Loucy (cell line): Measurements from ENCODE around the gene MYEOV.

Source experiments
- H2AFZ ChIP-seq: fragments of 200-600 bp; sonication (generic); 2 replicates; pipeline ENCODE4 v1.6.0; 2016; ENCODE audit warnings: antibody characterized with exemption, mild to moderate bottlenecking, low read length, moderate library complexity
- H3F3A ChIP-seq: fragments of 200-600 bp; 2 replicates; pipeline ENCODE4 v1.6.0; 2016; ENCODE audit warnings: antibody characterized with exemption, low read depth, mild to moderate bottlenecking
- H3K27me3 ChIP-seq: fragments of 200-600 bp; sonication (generic); 2 replicates; pipeline ENCODE4 v1.6.1; 2014; ENCODE audit warnings: low read length, mild to moderate bottlenecking; ENCODE audit not compliant: insufficient read depth, poor library complexity, severe bottlenecking
- H3K36me3 ChIP-seq: fragments of 200-600 bp; sonication (generic); 2 replicates; pipeline ENCODE4 v1.6.1; 2016; ENCODE audit warnings: low read length; ENCODE audit not compliant: insufficient read depth
- H3K4me1 ChIP-seq: fragments of 200-600 bp; sonication (generic); 2 replicates; pipeline ENCODE4 v1.5.1; 2014; ENCODE audit warnings: low read length, mild to moderate bottlenecking; ENCODE audit not compliant: insufficient read depth, poor library complexity, severe bottlenecking
- H3K4me2 ChIP-seq: fragments of 200-600 bp; sonication (generic); 2 replicates; pipeline ENCODE4 v1.6.0; 2014; ENCODE audit warnings: antibody characterized with exemption, low read length, low read depth, mild to moderate bottlenecking; ENCODE audit not compliant: poor library complexity, severe bottlenecking
- H3K4me3 ChIP-seq: fragments of 200-600 bp; sonication (generic); 2 replicates; pipeline ENCODE4 v1.5.1; 2014; ENCODE audit warnings: low read length, mild to moderate bottlenecking, mixed read lengths; ENCODE audit not compliant: poor library complexity, severe bottlenecking
- H3K79me2 ChIP-seq: fragments of 200-600 bp; sonication (generic); 2 replicates; pipeline ENCODE4 v1.6.1; 2014; ENCODE audit warnings: low read length; ENCODE audit not compliant: insufficient read depth
- H3K9ac ChIP-seq: fragments of 200-600 bp; sonication (generic); 2 replicates; pipeline ENCODE4 v1.6.0; 2014; ENCODE audit warnings: mild to moderate bottlenecking, low read depth, low read length, moderate library complexity; ENCODE audit not compliant: poor library complexity, severe bottlenecking
- H3K9me2 ChIP-seq: fragments of 200-600 bp; sonication (generic); replicated peaks from 2 replicates; pipeline ENCODE4 v1.6.1; 2016; ENCODE audit warnings: low read depth, low read length, mixed read lengths
- H3K9me3 ChIP-seq: fragments of 200-600 bp; sonication (generic); 2 replicates; pipeline ENCODE4 v1.6.1; 2014; ENCODE audit warnings: mild to moderate bottlenecking, antibody characterized with exemption, low read length, low read depth; ENCODE audit not compliant: insufficient read depth
- H4K20me1 ChIP-seq: fragments of 200-600 bp; sonication (generic); 2 replicates; pipeline ENCODE4 v1.6.0; 2014; ENCODE audit warnings: antibody characterized with exemption, low read length, mild to moderate bottlenecking; ENCODE audit not compliant: insufficient read depth, poor library complexity, severe bottlenecking
- CTCF ChIP-seq: fragments of 200-600 bp; sonication (generic); conservative IDR thresholded peaks from 2 replicates; pipeline ENCODE4 v1.5.1; 2014; ENCODE audit warnings: mild to moderate bottlenecking, antibody characterized with exemption, low read length
- EZH2phosphoT487 ChIP-seq: fragments of 200-600 bp; IDR thresholded peaks from 2 replicates; pipeline ENCODE4 v1.6.1; 2018; ENCODE audit warnings: antibody characterized with exemption, mild to moderate bottlenecking, moderate library complexity, borderline replicate concordance

MYEOV gene

GRCh38 chr11:69313992-69314391, 20.0 kb downstream of the MYEOV start:
- Histone ChIP-seq H3K4me3 (no peak overlapping the region), H3K4me2 (no peak overlapping the region), H3K9ac (no peak overlapping the region), H4K20me1 (no peaks in the 10 kb centered on the region), H3K36me3 (no peaks in the 10 kb centered on the region), H3K4me1 (peaks cover 55% of the 10 kb centered on the region), H3F3A (peaks cover 4% of the 10 kb centered on the region; the same call in 1 of the 2 replicates), H3K9me3 (no peaks in the 10 kb centered on the region; the same call in 1 of the 2 replicates), H2AFZ (no peak overlapping the region), H3K9me2 (no peaks in the 10 kb centered on the region), H3K79me2 (no peaks in the 10 kb centered on the region), H3K27me3 (no peaks in the 10 kb centered on the region)
- TF ChIP-seq CTCF = no peak
- TF ChIP-seq EZH2phosphoT487 = no peak

GRCh38 chr11:69314555-69314954, 20.6 kb downstream of the MYEOV start:
- no peaks in the 10 kb centered on the region for H3K79me2 ChIP-seq
- TF ChIP-seq EZH2phosphoT487 (no peak), CTCF (no peak)
- H3K4me3 ChIP-seq = no peak overlapping the region
- H4K20me1 ChIP-seq = no peaks in the 10 kb centered on the region
- H3K36me3 ChIP-seq = no peaks in the 10 kb centered on the region
- H3K9ac ChIP-seq = no peak overlapping the region
- no peaks in the 10 kb centered on the region for H3K27me3 ChIP-seq
- H3K4me1 ChIP-seq = peaks cover 49% of the 10 kb centered on the region
- peaks cover 4% of the 10 kb centered on the region; the same call in 1 of the 2 replicates for H3F3A ChIP-seq
- no peak overlapping the region for H3K4me2 ChIP-seq
- H3K9me3 ChIP-seq = no peaks in the 10 kb centered on the region; the same call in 1 of the 2 replicates
- no peaks in the 10 kb centered on the region for H3K9me2 ChIP-seq
- no peak overlapping the region for H2AFZ ChIP-seq

- no peaks in the 10 kb centered on the region for H3K79me2 ChIP-seq
- no peaks in the 10 kb centered on the region for H3K36me3 ChIP-seq
- H2AFZ ChIP-seq = no peak overlapping the region
- no peaks in the 10 kb centered on the region for H3K27me3 ChIP-seq
- H3K9ac ChIP-seq = no peak overlapping the region
- no peaks in the 10 kb centered on the region for H4K20me1 ChIP-seq
- H3K4me1 ChIP-seq = peaks cover 27% of the 10 kb centered on the region
- H3F3A ChIP-seq = no peaks in the 10 kb centered on the region
- H3K9me3 ChIP-seq = no peaks in the 10 kb centered on the region; the same call in 1 of the 2 replicates
- no peaks in the 10 kb centered on the region for H3K9me2 ChIP-seq
- no peak overlapping the region for H3K4me3 ChIP-seq
- H3K4me2 ChIP-seq = no peak overlapping the region
- TF ChIP-seq CTCF (no peak), EZH2phosphoT487 (no peak)
These were observed 23.0 kb downstream of the MYEOV start for GRCh38 chr11:69316956-69317355.
